Testis (tissue), 3 donors: ENCODE data around the gene TUBGCP6. TPM values are rescaled to one million over a fixed set of nuclear protein-coding genes. Genes with fewer than 3 reads are reported as not detected.
"Not testable (repeated sequence)": the region's sequence is repeated elsewhere in the genome, so short reads cannot be mapped to it uniquely, and the experiment has no call there.

ENCODE experiments used
- DNase-seq: peaks from one replicate; pipeline ENCODE4 v3.0.0-alpha.2; 2019
- H3K27ac ChIP-seq, 2 donors: fragments of 200-600 bp; sonication (generic); one replicate each; pipeline ENCODE4 v1.5.1; 2019
- H3K27me3 ChIP-seq: fragments of 200-600 bp; sonication (generic); one replicate; pipeline ENCODE4 v1.5.1; 2019
- H3K36me3 ChIP-seq: fragments of 200-600 bp; sonication (generic); one replicate; pipeline ENCODE4 v1.5.1; 2017; ENCODE audit warnings: low read depth; ENCODE audit errors: missing control alignments
- H3K4me1 ChIP-seq: fragments of 200-600 bp; sonication (generic); one replicate; pipeline ENCODE4 v1.5.1; 2019
- H3K4me3 ChIP-seq, 2 donors: fragments of 200-600 bp; sonication (generic); one replicate each; pipeline ENCODE4 v1.5.1; 2017 to 2019
- H3K9me3 ChIP-seq: fragments of 200-600 bp; sonication (generic); one replicate; pipeline ENCODE4 v1.5.1; 2017
- CTCF ChIP-seq, 3 experiments: fragments of 450-650 bp in 2 of 3; fragments of 200-600 bp in 1 of 3; sonication (generic) in 1 of 3; IDR thresholded peaks; one replicate each; pipeline ENCODE4 v1.5.1; 2016 to 2019; ENCODE audit warnings: antibody characterized with exemption in 3 of 3, mild to moderate bottlenecking in 2 of 3, moderate library complexity in 1 of 3
- POLR2A ChIP-seq: fragments of 450-650 bp; IDR thresholded peaks from one replicate; pipeline ENCODE4 v1.6.1; 2017; ENCODE audit warnings: antibody characterized with exemption, mild to moderate bottlenecking, moderate library complexity
- WGBS, 2 donors: methylation state at CpG; one replicate each; pipeline ENCODE4 v1.1.5; 2018; 5-methylcytosine and 5-hydroxymethylcytosine counted together
- intact Hi-C: fragments of 100-400 bp; cut with DNase I; formaldehyde crosslinking; loops from one replicate; pipeline ENCODE4 v1.15.1; 2023; ENCODE audit warnings: low total_unique reads
- polyA plus RNA-seq: library from polyadenylated mRNA; stranded (reverse); fragments of 350-450 nt; fragmentation: Illumina TruSeq; extraction: RNeasy Lipid Tissue Mini Kit (QIAGEN cat#74804); gene quantifications from one replicate; pipeline ENCODE4 v1.2.3, GENCODE V29; 2014; ENCODE audit warnings: low read depth, low replicate concordance; ENCODE audit not compliant: insufficient read depth
- total RNA-seq, 2 donors: library from RNA; depleted of rRNA; stranded (reverse); fragments of >200 nt; gene quantifications; one replicate each; pipeline ENCODE4 v1.2.3, GENCODE V29; 2016

The TUBGCP6 gene
- total and polyA plus RNA-seq, 3 donors from 2014 or later, result 40.2 to 143 (median 136) TPM

GRCh38 chr22:50207383-50208140 lies 37.3 kb downstream of the TUBGCP6 start:
- Histone ChIP-seq H3K27me3 (no peaks in the 10 kb centered on the region), H3K4me1 (peaks cover 36% of the 10 kb centered on the region), H3K27ac (peak overlapping the region in 1 of 2 donors; percentile 86), H3K9me3 (no peaks in the 10 kb centered on the region), H3K4me3 (no peak overlapping the region), H3K36me3 (no peaks in the 10 kb centered on the region)
- intact Hi-C loops, result loop anchor here (10.0 kb wide), 1 partner anchor 63 kb away; no protein-coding TSS in a partner anchor
- TF ChIP-seq CTCF (IDR thresholded peaks at IDR 0.05) (no peak), POLR2A (no peak)
- WGBS, 2 donors, result 79 to 83% methylated on average over 11 to 23 of the region's 23 CpGs
- DNase-seq, result no peak

GRCh38 chr22:50206599-50206998 lies 38.2 kb downstream of the TUBGCP6 start:
- intact Hi-C loops, result loop anchor here (10.0 kb wide), 1 partner anchor 62 kb away; no protein-coding TSS in a partner anchor
- no peak overlapping the region for H3K4me3 ChIP-seq
- 31 to 36% methylated on average over 10 of the region's 10 CpGs for WGBS, 2 donors

GRCh38 chr22:50205781-50206569 lies 38.8 kb downstream of the TUBGCP6 start:
- Histone ChIP-seq H3K4me1 (peaks cover 45% of the 10 kb centered on the region), H3K36me3 (no peaks in the 10 kb centered on the region)

More at GRCh38 chr22:50206599-50206998, 38.2 kb downstream of the TUBGCP6 start:
- TF ChIP-seq POLR2A (no peak), CTCF (IDR thresholded peaks at IDR 0.05) (peak; percentile 50 to 69 (median 51))
- peak; percentile 96 for DNase-seq
- Histone ChIP-seq H3K27me3 (no peaks in the 10 kb centered on the region), H3K36me3 (no peaks in the 10 kb centered on the region), H3K4me1 (peaks cover 45% of the 10 kb centered on the region), H3K9me3 (no peaks in the 10 kb centered on the region), H3K27ac (peak overlapping the region; percentile 46 to 86)

GRCh38 chr22:50204998-50205397 lies 39.8 kb downstream of the TUBGCP6 start:
- DNase-seq, H3K9me3 ChIP-seq, H3K27me3 ChIP-seq, H3K4me3 ChIP-seq, H3K36me3 ChIP-seq: not testable (repeated sequence)
- peaks cover 39% of the 10 kb centered on the region for H3K4me1 ChIP-seq
- 83 to 89% methylated on average over 9 of the region's 9 CpGs for WGBS, 2 donors
- H3K27ac ChIP-seq, result peak overlapping the region in 1 of 2 donors; percentile 86
- intact Hi-C loops, result loop anchor here (10.0 kb wide), 1 partner anchor 60 kb away; no protein-coding TSS in a partner anchor

More at GRCh38 chr22:50205781-50206569, 38.8 kb downstream of the TUBGCP6 start:
- Histone ChIP-seq H3K27ac (peak overlapping the region; percentile 46 to 86), H3K27me3 (no peaks in the 10 kb centered on the region), H3K9me3 (no peaks in the 10 kb centered on the region), H3K4me3 (no peak overlapping the region)
- DNase-seq, result no peak
- TF ChIP-seq CTCF (IDR thresholded peaks at IDR 0.05) (no peak), POLR2A (no peak)
- intact Hi-C loops, result loop anchor here (10.0 kb wide), 1 partner anchor 61 kb away; no protein-coding TSS in a partner anchor
- 85 to 88% methylated on average over 29 to 45 of the region's 45 CpGs for WGBS, 2 donors

- Histone ChIP-seq H3K4me1 (peaks cover 39% of the 10 kb centered on the region), H3K9me3 (no peaks in the 10 kb centered on the region), H3K4me3 (no peak overlapping the region), H3K27ac (peak overlapping the region in 1 of 2 donors; percentile 86), H3K36me3 (no peaks in the 10 kb centered on the region), H3K27me3 (no peaks in the 10 kb centered on the region)
- no peak for TF ChIP-seq CTCF (IDR thresholded peaks at IDR 0.05)
- no peak for TF ChIP-seq POLR2A
- no peak for DNase-seq
- 84 to 89% methylated on average over 7 of the region's 7 CpGs for WGBS, 2 donors
- intact Hi-C loops, result loop anchor here (10.0 kb wide), 1 partner anchor 60 kb away; no protein-coding TSS in a partner anchor
Measured at GRCh38 chr22:50204571-50204970, 40.3 kb downstream of the TUBGCP6 start.
